Transverse colon (tissue), 4 donors: Measurements from ENCODE around the gene FAM162B. TPM values are rescaled to one million over a fixed set of nuclear protein-coding genes. Genes with fewer than 3 reads are reported as not detected.

ENCODE experiments used
- DNase-seq: peaks from one replicate; pipeline ENCODE4 v3.0.0-alpha.2; 2019
- H3K27ac ChIP-seq, 4 donors: fragments of 200-600 bp; sonication (generic); 2 replicates each; pipeline ENCODE4 v1.5.1; 2016 to 2018; ENCODE audit warnings: inconsistent platforms in 4 of 4
- H3K27me3 ChIP-seq: fragments of 200-600 bp; sonication (generic); 2 replicates; pipeline ENCODE4 v1.5.1; 2017; ENCODE audit warnings: inconsistent platforms
- H3K36me3 ChIP-seq, 4 donors: fragments of 200-600 bp; sonication (generic); 2 replicates each; pipeline ENCODE4 v1.5.1; 2017 to 2019; ENCODE audit warnings: inconsistent platforms in 4 of 4
- H3K4me1 ChIP-seq, 4 donors: fragments of 200-600 bp; sonication (generic); 2 replicates each; pipeline ENCODE4 v1.5.1; 2017 to 2020; ENCODE audit warnings: inconsistent platforms in 4 of 4
- H3K4me3 ChIP-seq, 4 donors: fragments of 200-600 bp; sonication (generic); 1 replicate in 1 of 4; 2 replicates in 3 of 4; pipeline versions ENCODE4 v1.5.1 to v1.6.1; 2017 to 2019; ENCODE audit warnings: inconsistent platforms in 4 of 4
- H3K9me3 ChIP-seq, 2 donors: fragments of 200-600 bp; sonication (generic); 2 replicates each; pipeline ENCODE4 v1.5.1; 2017 to 2019; ENCODE audit warnings: inconsistent platforms in 2 of 2
- EP300 ChIP-seq: sonication (generic); formaldehyde crosslinking; IDR thresholded peaks from one replicate; pipeline ENCODE4 v1.6.1; 2017; ENCODE audit warnings: antibody characterized with exemption, low read depth
- POLR2A ChIP-seq: fragments of 450-650 bp; IDR thresholded peaks from one replicate; pipeline ENCODE4 v1.6.1; 2016; ENCODE audit warnings: antibody characterized with exemption, mild to moderate bottlenecking, moderate library complexity
- POLR2AphosphoS5 ChIP-seq, 3 donors: sonication (generic); formaldehyde crosslinking; IDR thresholded peaks; one replicate each; pipeline ENCODE4 v1.6.1; 2016; ENCODE audit warnings: antibody characterized with exemption in 3 of 3
- WGBS, 2 donors: methylation state at CpG; one replicate each; pipeline ENCODE4 v1.1.5; 2018; ENCODE audit warnings: low coverage in 1 of 2; 5-methylcytosine and 5-hydroxymethylcytosine counted together
- in situ Hi-C, 4 donors: fragments of 200-750 bp; cut with MboI; loops; one replicate each; pipeline versions ENCODE4 v1.15.0 to v1.15.1; 2017; ENCODE audit warnings: low sequenced_read_pairs in 3 of 4, low pct_ligation_motif_present in 1 of 4, low pct_unique_long_range_greater_than_20kb in 1 of 4
- intact Hi-C: fragments of 100-400 bp; cut with DNase I; formaldehyde crosslinking; loops from one replicate; pipeline ENCODE4 v1.15.1; 2023; ENCODE audit warnings: low total_unique reads
- total RNA-seq, 4 donors: library from RNA; depleted of rRNA; stranded (reverse); fragments of >200 nt; gene quantifications; one replicate each; pipeline ENCODE4 v1.1.0, GENCODE V29; 2016
- TF ChIP-seq, protein P1 (sequence below), 5 experiments: fragments of 200-600 bp in 3 of 5; fragments of 450-650 bp in 2 of 5; sonication (generic) in 3 of 5; IDR thresholded peaks; 1 replicate in 2 of 5; 2 replicates in 3 of 5; pipeline ENCODE4 v1.5.1; 2016 to 2017; ENCODE audit warnings: antibody characterized with exemption in 5 of 5, inconsistent platforms in 3 of 5, mild to moderate bottlenecking in 2 of 5, moderate library complexity in 1 of 5

The FAM162B gene
- total RNA-seq, 4 donors from 2014 or later: 0.48 to 0.55 TPM; not detected in 2

DNA sequence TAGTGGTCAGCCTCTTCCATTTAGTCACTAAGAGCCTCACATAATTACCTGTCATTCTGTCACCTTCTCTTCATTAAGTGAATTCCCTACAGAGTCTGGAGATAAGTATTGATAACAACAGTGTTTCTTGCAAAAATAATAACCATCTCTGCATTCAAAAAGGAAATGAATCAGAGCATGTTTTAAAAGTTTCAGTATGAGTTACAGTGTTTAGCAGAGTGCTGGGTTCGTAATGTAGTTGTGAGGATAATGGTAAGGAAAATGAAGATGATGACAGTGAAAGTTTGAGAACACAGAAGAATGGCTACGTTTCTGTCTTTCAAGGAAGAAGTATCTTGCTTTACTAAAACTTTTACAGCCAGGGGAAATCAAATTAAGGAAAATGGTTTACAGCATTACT lies 32.1 kb upstream of the FAM162B start:
- WGBS, 2 donors: 38 to 40% methylated on average over 2 of the region's 2 CpGs

DNA sequence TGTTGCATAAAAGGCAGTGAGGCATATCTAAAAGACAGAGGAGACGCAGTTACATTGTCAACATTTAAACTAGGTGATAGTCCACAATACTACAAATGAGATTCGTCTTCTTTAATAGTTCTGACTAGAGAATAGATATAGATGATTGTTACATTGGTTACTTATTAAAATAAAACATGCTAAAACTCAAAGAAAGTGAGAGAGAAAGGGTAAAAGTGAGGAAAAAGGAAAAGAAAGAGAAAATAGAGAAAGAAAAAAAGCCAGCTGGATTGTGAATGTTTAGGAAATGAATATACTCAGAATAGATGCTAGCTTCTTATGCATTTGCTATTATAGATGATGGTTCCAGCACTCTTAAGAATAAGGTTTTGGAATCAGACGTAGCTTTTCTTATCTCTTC lies 27.7 kb upstream of the FAM162B start:
- Histone ChIP-seq H3K9me3 (no peaks in the 10 kb centered on the region), H3K4me1 (no peaks in the 10 kb centered on the region), H3K27me3 (no peaks in the 10 kb centered on the region), H3K4me3 (no peak overlapping the region), H3K27ac (no peak overlapping the region), H3K36me3 (no peaks in the 10 kb centered on the region)
- in situ Hi-C loops: loop anchor here in 1 of 4 donors (25.0 kb wide), 1 partner anchor 169 kb away; no protein-coding TSS in a partner anchor
- no peak for DNase-seq
- TF ChIP-seq POLR2A (no peak), POLR2AphosphoS5 (IDR thresholded peaks at IDR 0.05) (no peak), EP300 (no peak)
- TF ChIP-seq, protein P1, sequence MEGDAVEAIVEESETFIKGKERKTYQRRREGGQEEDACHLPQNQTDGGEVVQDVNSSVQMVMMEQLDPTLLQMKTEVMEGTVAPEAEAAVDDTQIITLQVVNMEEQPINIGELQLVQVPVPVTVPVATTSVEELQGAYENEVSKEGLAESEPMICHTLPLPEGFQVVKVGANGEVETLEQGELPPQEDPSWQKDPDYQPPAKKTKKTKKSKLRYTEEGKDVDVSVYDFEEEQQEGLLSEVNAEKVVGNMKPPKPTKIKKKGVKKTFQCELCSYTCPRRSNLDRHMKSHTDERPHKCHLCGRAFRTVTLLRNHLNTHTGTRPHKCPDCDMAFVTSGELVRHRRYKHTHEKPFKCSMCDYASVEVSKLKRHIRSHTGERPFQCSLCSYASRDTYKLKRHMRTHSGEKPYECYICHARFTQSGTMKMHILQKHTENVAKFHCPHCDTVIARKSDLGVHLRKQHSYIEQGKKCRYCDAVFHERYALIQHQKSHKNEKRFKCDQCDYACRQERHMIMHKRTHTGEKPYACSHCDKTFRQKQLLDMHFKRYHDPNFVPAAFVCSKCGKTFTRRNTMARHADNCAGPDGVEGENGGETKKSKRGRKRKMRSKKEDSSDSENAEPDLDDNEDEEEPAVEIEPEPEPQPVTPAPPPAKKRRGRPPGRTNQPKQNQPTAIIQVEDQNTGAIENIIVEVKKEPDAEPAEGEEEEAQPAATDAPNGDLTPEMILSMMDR (IDR thresholded peaks at IDR 0.05): no peak
- intact Hi-C loops: no loop called here
- WGBS, 2 donors: 61 to 62% methylated on average over 3 of the region's 3 CpGs

More for the DNA sequence above, 32.1 kb upstream of the FAM162B start:
- H3K4me3 ChIP-seq: no peak overlapping the region
- H3K4me1 ChIP-seq: no peaks in the 10 kb centered on the region
- in situ Hi-C loops: loop anchor here in 1 of 4 donors (25.0 kb wide), 1 partner anchor 165 kb away; no protein-coding TSS in a partner anchor
- H3K9me3 ChIP-seq: no peaks in the 10 kb centered on the region
- intact Hi-C loops: no loop called here
- H3K36me3 ChIP-seq: no peaks in the 10 kb centered on the region
- no peak overlapping the region for H3K27ac ChIP-seq
- no peaks in the 10 kb centered on the region for H3K27me3 ChIP-seq
- TF ChIP-seq POLR2AphosphoS5 (IDR thresholded peaks at IDR 0.05) (no peak), EP300 (no peak), POLR2A (no peak)
- TF ChIP-seq, protein P1 (IDR thresholded peaks at IDR 0.05): no peak
- DNase-seq: no peak

DNA sequence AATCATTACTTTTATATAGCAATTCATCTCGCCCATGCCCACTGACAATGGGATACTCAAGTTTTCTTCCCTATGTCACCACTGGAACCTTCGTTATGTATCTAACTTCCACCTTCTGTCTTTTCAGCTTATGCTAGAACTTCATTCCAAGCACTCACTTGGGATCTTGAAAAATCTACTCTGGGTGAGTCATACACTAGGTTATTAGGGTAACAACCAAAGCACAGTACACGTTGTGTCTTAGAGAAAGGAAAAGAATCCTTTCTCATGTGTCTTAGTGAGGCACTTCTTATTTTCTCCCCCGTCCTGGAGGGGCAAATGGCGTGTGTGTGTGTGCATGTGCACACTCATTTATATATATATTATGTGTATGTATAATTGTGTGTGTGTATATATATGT lies 18.3 kb upstream of the FAM162B start:
- intact Hi-C loops: no loop called here
- H3K4me1 ChIP-seq: no peaks in the 10 kb centered on the region
- H3K27me3 ChIP-seq: peaks cover 12% of the 10 kb centered on the region
- no peak overlapping the region for H3K27ac ChIP-seq
- H3K4me3 ChIP-seq: no peak overlapping the region
- H3K36me3 ChIP-seq: no peaks in the 10 kb centered on the region
- DNase-seq: no peak
- TF ChIP-seq POLR2AphosphoS5 (IDR thresholded peaks at IDR 0.05) (no peak), POLR2A (no peak), EP300 (no peak)
- TF ChIP-seq, protein P1 (IDR thresholded peaks at IDR 0.05): no peak
- in situ Hi-C loops: loop anchor here in 1 of 4 donors (25.0 kb wide), 1 partner anchor 178 kb away; no protein-coding TSS in a partner anchor
- 68 to 70% methylated on average over 5 of the region's 5 CpGs for WGBS, 2 donors
- no peaks in the 10 kb centered on the region for H3K9me3 ChIP-seq

DNA sequence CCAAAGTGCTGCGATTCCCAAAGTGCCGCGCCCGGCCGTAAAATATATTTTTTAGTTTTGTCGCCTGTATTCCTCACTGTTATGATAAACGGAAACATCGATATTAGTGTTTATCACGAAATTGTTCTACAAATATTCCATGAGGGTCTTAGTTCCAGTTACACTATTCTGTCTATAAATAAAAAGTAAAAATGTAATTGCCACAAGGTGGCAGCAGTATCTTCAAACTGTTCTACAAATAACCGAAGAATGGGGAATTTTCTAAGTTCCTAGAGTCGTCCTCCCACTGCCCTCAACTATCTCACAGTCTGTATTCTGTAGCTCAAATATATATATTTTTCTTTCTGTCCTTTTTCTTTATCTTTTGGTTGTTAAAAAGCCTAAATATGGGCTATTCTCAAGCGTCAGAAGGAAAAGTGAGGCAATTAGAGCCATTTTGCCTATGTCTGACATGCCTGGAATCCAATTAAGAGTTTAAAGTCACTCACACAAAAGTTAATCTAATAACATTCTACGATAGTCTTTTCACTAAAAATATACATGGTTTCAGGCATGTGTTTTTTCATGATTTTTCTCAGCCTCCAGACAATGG lies 14.2 kb upstream of the FAM162B start:
- TF ChIP-seq, protein P1 (IDR thresholded peaks at IDR 0.05): peak; percentile 30 to 47 (median 42)
- TF ChIP-seq POLR2AphosphoS5 (IDR thresholded peaks at IDR 0.05) (no peak), POLR2A (no peak)
- DNase-seq: no peak
- Histone ChIP-seq H3K4me3 (no peak overlapping the region), H3K27ac (no peak overlapping the region), H3K36me3 (no peaks in the 10 kb centered on the region), H3K9me3 (no peaks in the 10 kb centered on the region), H3K27me3 (peaks cover 15% of the 10 kb centered on the region), H3K4me1 (no peaks in the 10 kb centered on the region)
- in situ Hi-C loops (loop anchor here in 1 of 4 donors (25.0 kb wide), 1 partner anchor 183 kb away; no protein-coding TSS in a partner anchor), intact Hi-C loops (no loop called here)
- WGBS, 2 donors: 29 to 36% methylated on average over 13 of the region's 13 CpGs
